SHP77 treated with DMSO at 0.1 percent for 48 hours (cell line): ENCODE results near the gene DUSP14.

Experiments
- DNase-seq: peaks from one replicate; lab custom pipeline; 2025; lab: John Stamatoyannopoulos, UW

The DUSP14 gene

GRCh38 chr17:37562016-37562745, 72.5 kb downstream of the DUSP14 start:
- no peak for DNase-seq
